Activated B cell treated with CpG ODN at 0.5 μM for 24 hours (primary cell): ENCODE data around the gene FRMPD3. TPM values are rescaled to one million over a fixed set of nuclear protein-coding genes. Genes with fewer than 3 reads are reported as not detected.
"Not testable (repeated sequence)": the region's sequence is repeated elsewhere in the genome, so short reads cannot be mapped to it uniquely, and the experiment has no call there.

Experiments
- ATAC-seq: fragments of 200-7000 bp; cut with Tn5 transposase; one replicate; pipeline ENCODE4 v1.10.0; 2021; ENCODE audit warnings: low read depth, mild to moderate bottlenecking, moderate library complexity
- CTCF ChIA-PET: fragments of 350-600 bp; sonication (Branson Sonifier 250); formaldehyde crosslinking; loops from one replicate; lab custom pipeline; 2021; ENCODE audit warnings: antibody characterized with exemption; lab: Charles Lee
- POLR2A ChIA-PET: fragments of 350-600 bp; sonication (Branson Sonifier 250); formaldehyde crosslinking; loops from one replicate; lab custom pipeline; 2021; ENCODE audit warnings: antibody characterized with exemption; lab: Charles Lee
- DNase-seq: peaks from one replicate; pipeline ENCODE4 v3.0.0; 2022
- H3K27ac Mint-ChIP-seq: one replicate; pipeline ENCODE4 v1.8.0; 2020; ENCODE audit warnings: mixed read lengths
- H3K27me3 Mint-ChIP-seq: one replicate; pipeline ENCODE4 v1.8.0; 2021; ENCODE audit warnings: mixed read lengths
- H3K36me3 Mint-ChIP-seq: one replicate; pipeline ENCODE4 v1.8.0; 2021; ENCODE audit warnings: low read depth, mixed read lengths
- H3K4me1 Mint-ChIP-seq: one replicate; pipeline ENCODE4 v1.8.0; 2021; ENCODE audit warnings: mixed read lengths
- H3K4me3 Mint-ChIP-seq: one replicate; pipeline ENCODE4 v1.8.0; 2020; ENCODE audit warnings: mild to moderate bottlenecking, mixed read lengths
- H3K9me3 Mint-ChIP-seq: one replicate; pipeline ENCODE4 v1.8.0; 2020; ENCODE audit warnings: mixed read lengths
- CTCF ChIP-seq: fragments of 200-600 bp; IDR thresholded peaks from one replicate; pipeline ENCODE4 v1.8.0; 2022; ENCODE audit warnings: antibody characterized with exemption, mild to moderate bottlenecking
- intact Hi-C: fragments of 100-400 bp; cut with micrococcal nuclease; formaldehyde crosslinking; loops from one replicate; pipeline ENCODE4 v1.15.1; 2024
- total RNA-seq: library from RNA; stranded (reverse); gene quantifications from 2 replicates; pipeline ENCODE4 v1.2.3, GENCODE V29; 2022

Gene FRMPD3
- total RNA-seq, 1 donor from 2014 or later, result 0.24 TPM

DNA sequence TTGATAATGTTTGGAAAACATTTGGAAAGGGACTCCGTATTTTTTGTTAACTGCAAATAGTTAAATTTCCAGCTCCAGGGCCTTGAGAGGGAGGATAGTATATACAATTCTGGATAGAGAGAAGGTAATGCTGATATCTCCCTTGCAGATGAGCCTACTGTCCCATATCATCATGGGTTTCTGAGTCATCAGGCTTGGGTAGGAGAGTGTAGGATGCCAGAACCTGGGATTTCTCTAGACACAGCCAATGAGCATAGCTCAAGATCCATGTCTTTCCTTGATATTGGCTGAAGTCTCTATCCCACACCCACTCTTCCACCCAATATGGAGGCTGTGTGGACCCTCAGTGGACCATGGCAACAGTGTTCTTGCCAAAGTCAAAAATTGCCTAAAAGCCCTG lies 7.8 kb downstream of the FRMPD3 start:
- H3K27me3 Mint-ChIP-seq, result peaks cover 5% of the 10 kb centered on the region
- CTCF ChIA-PET, result no interaction called here
- intact Hi-C loops, result loop anchor here (10.0 kb wide), 1 partner anchor 318 kb away; the partner anchor contains the start of genes NCBP2L and TSC22D3
- peaks cover 3% of the 10 kb centered on the region for H3K36me3 Mint-ChIP-seq
- ATAC-seq, result no peak
- no peaks in the 10 kb centered on the region for H3K4me1 Mint-ChIP-seq
- no peaks in the 10 kb centered on the region for H3K9me3 Mint-ChIP-seq
- no peak overlapping the region for H3K4me3 Mint-ChIP-seq
- TF ChIP-seq CTCF, result no peak
- POLR2A ChIA-PET, result no interaction called here
- DNase-seq, result no peak
- H3K27ac Mint-ChIP-seq, result no peak overlapping the region

DNA sequence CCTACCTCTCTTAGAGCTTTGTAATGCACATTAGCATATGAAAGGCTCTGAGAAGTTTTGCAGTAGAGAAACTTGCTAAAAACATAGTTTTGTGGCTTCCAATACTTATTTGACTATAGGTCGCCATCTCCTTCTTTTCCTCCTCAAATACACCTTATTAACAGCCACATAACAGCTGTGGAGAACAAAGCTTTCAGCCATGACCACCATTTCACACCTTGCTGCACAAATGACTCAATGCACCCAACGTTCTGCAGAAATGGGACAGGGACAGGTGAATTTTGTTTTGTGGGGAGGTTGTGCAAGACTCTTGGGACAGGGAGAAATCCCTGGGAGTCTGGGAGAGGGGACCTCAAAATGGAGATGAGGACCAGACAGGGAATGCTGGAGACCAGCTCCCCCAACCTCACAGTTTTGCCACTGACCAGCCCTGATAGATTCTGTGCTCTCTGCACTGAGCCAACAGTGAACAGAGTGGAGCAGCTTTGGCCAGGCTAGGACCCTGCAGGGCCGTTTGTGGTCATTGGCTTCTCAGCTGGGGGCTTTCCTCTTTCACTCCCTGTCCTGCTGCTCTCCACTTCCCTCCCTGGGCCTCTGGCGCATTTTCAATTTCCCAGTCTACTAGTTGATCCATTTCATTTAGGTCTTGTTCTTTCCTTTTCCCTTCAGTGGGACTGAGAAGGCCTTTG lies 16.6 kb downstream of the FRMPD3 start:
- Mint-ChIP-seq H3K4me1 (peaks cover 14% of the 10 kb centered on the region), H3K36me3 (peaks cover 3% of the 10 kb centered on the region), H3K4me3 (no peak overlapping the region), H3K9me3 (no peaks in the 10 kb centered on the region), H3K27me3 (peaks cover 3% of the 10 kb centered on the region), H3K27ac (no peak overlapping the region)
- ChIA-PET CTCF (interaction anchor here (0.6 kb wide), 1 partner anchor 536 kb away, joined by 3 read pairs; no protein-coding TSS in a partner anchor), POLR2A (no interaction called here)
- DNase-seq (no peak), ATAC-seq (no peak)
- intact Hi-C loops, result no loop called here
- no peak for TF ChIP-seq CTCF

GRCh38 chrX:107467271-107467670 lies 17.8 kb downstream of the FRMPD3 start:
- Mint-ChIP-seq H3K27ac (no peak overlapping the region), H3K9me3 (no peaks in the 10 kb centered on the region), H3K36me3 (no peaks in the 10 kb centered on the region), H3K4me3 (no peak overlapping the region), H3K4me1 (peaks cover 14% of the 10 kb centered on the region), H3K27me3 (no peaks in the 10 kb centered on the region)
- POLR2A ChIA-PET, result no interaction called here
- no peak for TF ChIP-seq CTCF
- CTCF ChIA-PET, result no interaction called here
- ATAC-seq (no peak), DNase-seq (no peak)
- intact Hi-C loops, result no loop called here

GRCh38 chrX:107470198-107470597 lies 20.7 kb downstream of the FRMPD3 start:
- H3K36me3 Mint-ChIP-seq, result no peaks in the 10 kb centered on the region
- H3K4me1 Mint-ChIP-seq, result peaks cover 14% of the 10 kb centered on the region
- ChIA-PET POLR2A (no interaction called here), CTCF (no interaction called here)
- intact Hi-C loops, result no loop called here
- H3K9me3 Mint-ChIP-seq, result no peaks in the 10 kb centered on the region
- ATAC-seq (no peak), DNase-seq (no peak)
- no peaks in the 10 kb centered on the region for H3K27me3 Mint-ChIP-seq
- no peak for TF ChIP-seq CTCF
- no peak overlapping the region for H3K27ac Mint-ChIP-seq
- H3K4me3 Mint-ChIP-seq, result no peak overlapping the region

- H3K36me3 Mint-ChIP-seq, result no peaks in the 10 kb centered on the region
- no peak for TF ChIP-seq CTCF
- H3K9me3 Mint-ChIP-seq, result no peaks in the 10 kb centered on the region
- H3K4me3 Mint-ChIP-seq, result no peak overlapping the region
- no peak overlapping the region for H3K27ac Mint-ChIP-seq
- no peak for ATAC-seq
- no peaks in the 10 kb centered on the region for H3K27me3 Mint-ChIP-seq
- peaks cover 9% of the 10 kb centered on the region for H3K4me1 Mint-ChIP-seq
- CTCF ChIA-PET, result no interaction called here
- intact Hi-C loops, result no loop called here
- DNase-seq, result no peak
- POLR2A ChIA-PET, result no interaction called here
These were observed 21.5 kb downstream of the FRMPD3 start for GRCh38 chrX:107470971-107471370.

DNA sequence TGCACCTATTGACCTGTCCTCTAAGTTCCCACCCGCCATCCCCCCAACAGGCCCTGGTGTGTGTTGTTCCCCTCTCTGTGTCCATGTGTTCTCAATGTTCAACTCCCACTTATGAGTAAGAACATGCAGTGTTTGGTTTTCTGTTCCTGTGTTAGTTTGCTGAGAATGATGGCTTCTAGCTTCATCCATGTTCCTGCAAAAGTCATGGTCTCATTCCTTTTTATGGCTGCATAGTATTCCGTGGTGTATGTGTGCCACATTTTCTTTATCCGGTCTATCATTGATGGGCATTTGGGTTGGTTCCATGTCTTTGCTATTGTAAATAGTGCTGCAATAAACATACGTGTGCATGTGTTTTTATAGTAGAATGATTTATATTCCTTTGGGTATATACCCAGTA lies 22.0 kb downstream of the FRMPD3 start:
- POLR2A ChIA-PET, ATAC-seq, H3K4me3 Mint-ChIP-seq, intact Hi-C loops, H3K27ac Mint-ChIP-seq, CTCF ChIA-PET, H3K27me3 Mint-ChIP-seq, H3K9me3 Mint-ChIP-seq, H3K4me1 Mint-ChIP-seq, H3K36me3 Mint-ChIP-seq, DNase-seq: not testable (repeated sequence)
